ENCODE measurements around the gene ENOPH1. TPM values are rescaled to one million over a fixed set of nuclear protein-coding genes. Genes with fewer than 3 reads are reported as not detected.

Gene ENOPH1
- total RNA-seq, 2 experiments from 2014 or later: 17.9 to 19.4 TPM

GRCh38 chr4:82436780-82437179, 6.4 kb downstream of the ENOPH1 start:
- ATAC-seq (ENCODE audit: poor library complexity) (no peak), DNase-seq (no peak)
- CTCF ChIA-PET: interaction anchor here (0.9 to 2.4 kb wide), 2 partner anchors 8 to 76 kb away, joined by 3 to 9 read pairs; no protein-coding TSS in a partner anchor
- H3K9me3 ChIP-seq (ENCODE audit: control insufficient read depth in 1 of 2, insufficient read depth in 1 of 2, low read length in 2 of 2): no peaks in the 10 kb centered on the region
- H3K36me3 ChIP-seq (ENCODE audit: insufficient read depth, low read length): peaks cover 11% of the 10 kb centered on the region
- TF ChIP-seq CTCF (IDR thresholded peaks at IDR 0.05): no peak
- intact Hi-C loops (cut with DNase I, micrococcal nuclease): loop anchor here in 1 of 2 experiments (10.0 kb wide), 1 partner anchor 1048 kb away; the partner anchor contains the start of gene ABRAXAS1
- peaks cover 83% of the 10 kb centered on the region for H3K4me1 Mint-ChIP-seq (ENCODE audit: low read depth)
- no peak overlapping the region for H3K4me3 Mint-ChIP-seq
- peaks cover 50% of the 10 kb centered on the region for H3K36me3 Mint-ChIP-seq (ENCODE audit: low read depth)
- H3K9me3 Mint-ChIP-seq: no peaks in the 10 kb centered on the region
- H3K4me1 ChIP-seq (ENCODE audit: insufficient read depth, low read length): peaks cover 28% of the 10 kb centered on the region
- H3K4me3 ChIP-seq (ENCODE audit: low read length): no peak overlapping the region
- H3K27me3 ChIP-seq (ENCODE audit: control insufficient read depth in 1 of 2, insufficient read depth in 2 of 2, low read length in 2 of 2): no peaks in the 10 kb centered on the region
- POLR2A ChIA-PET: interaction anchor here (0.6 to 1.0 kb wide), 2 partner anchors 8 to 68 kb away, joined by 3 read pairs; no protein-coding TSS in a partner anchor
- H3K27ac Mint-ChIP-seq: no peak overlapping the region
- no peak overlapping the region for H3K27ac ChIP-seq (ENCODE audit: low read depth in 1 of 2, low read length in 2 of 2)
- no peaks in the 10 kb centered on the region for H3K27me3 Mint-ChIP-seq

GRCh38 chr4:82437285-82438005, 7.1 kb downstream of the ENOPH1 start:
- no peak for DNase-seq
- Histone ChIP-seq H3K27me3 (ENCODE audit: control insufficient read depth in 1 of 2, insufficient read depth in 2 of 2, low read length in 2 of 2) (no peaks in the 10 kb centered on the region), H3K9me3 (ENCODE audit: control insufficient read depth in 1 of 2, insufficient read depth in 1 of 2, low read length in 2 of 2) (no peaks in the 10 kb centered on the region), H3K36me3 (ENCODE audit: insufficient read depth, low read length) (peaks cover 11% of the 10 kb centered on the region), H3K27ac (ENCODE audit: low read depth in 1 of 2, low read length in 2 of 2) (no peak overlapping the region), H3K4me1 (ENCODE audit: insufficient read depth, low read length) (peaks cover 21% of the 10 kb centered on the region), H3K4me3 (ENCODE audit: low read length) (no peak overlapping the region)
- H3K27ac Mint-ChIP-seq: no peak overlapping the region
- ChIA-PET POLR2A (interaction anchor here (0.6 to 1.0 kb wide), 3 partner anchors 8 to 68 kb away, joined by 3 read pairs; no protein-coding TSS in a partner anchor), CTCF (interaction anchor here (0.7 to 2.4 kb wide), 2 partner anchors 8 to 88 kb away, joined by 3 to 9 read pairs; no protein-coding TSS in a partner anchor)
- peak overlapping the region; percentile 6 for H3K4me3 Mint-ChIP-seq
- no peak for ATAC-seq (ENCODE audit: poor library complexity)
- no peaks in the 10 kb centered on the region for H3K27me3 Mint-ChIP-seq
- H3K4me1 Mint-ChIP-seq (ENCODE audit: low read depth): peaks cover 83% of the 10 kb centered on the region
- no peak for TF ChIP-seq CTCF (IDR thresholded peaks at IDR 0.05)
- peaks cover 56% of the 10 kb centered on the region for H3K36me3 Mint-ChIP-seq (ENCODE audit: low read depth)
- intact Hi-C loops (cut with DNase I, micrococcal nuclease): loop anchor here in 1 of 2 experiments (10.0 kb wide), 1 partner anchor 1047 kb away; the partner anchor contains the start of gene ABRAXAS1
- no peaks in the 10 kb centered on the region for H3K9me3 Mint-ChIP-seq

GRCh38 chr4:82439088-82439487, 8.7 kb downstream of the ENOPH1 start:
- H3K27ac ChIP-seq (ENCODE audit: low read depth in 1 of 2, low read length in 2 of 2): no peak overlapping the region
- no peaks in the 10 kb centered on the region for H3K27me3 ChIP-seq (ENCODE audit: control insufficient read depth in 1 of 2, insufficient read depth in 2 of 2, low read length in 2 of 2)
- ATAC-seq (ENCODE audit: poor library complexity): no peak
- CTCF ChIA-PET: interaction anchor here (2.4 kb wide), 1 partner anchor 10 kb away, joined by 9 read pairs; no protein-coding TSS in a partner anchor
- no peaks in the 10 kb centered on the region for H3K9me3 ChIP-seq (ENCODE audit: control insufficient read depth in 1 of 2, insufficient read depth in 1 of 2, low read length in 2 of 2)
- POLR2A ChIA-PET: interaction anchor here (1.9 kb wide), 1 partner anchor 10 kb away, joined by 9 read pairs; the partner anchor contains the start of gene HNRNPDL
- peaks cover 10% of the 10 kb centered on the region for H3K36me3 ChIP-seq (ENCODE audit: insufficient read depth, low read length)
- Mint-ChIP-seq H3K36me3 (ENCODE audit: low read depth) (peaks cover 48% of the 10 kb centered on the region), H3K27ac (no peak overlapping the region), H3K4me1 (ENCODE audit: low read depth) (peaks cover 71% of the 10 kb centered on the region), H3K4me3 (no peak overlapping the region), H3K27me3 (no peaks in the 10 kb centered on the region), H3K9me3 (no peaks in the 10 kb centered on the region)
- no peak for TF ChIP-seq CTCF (IDR thresholded peaks at IDR 0.05)
- H3K4me3 ChIP-seq (ENCODE audit: low read length): no peak overlapping the region
- intact Hi-C loops (cut with DNase I, micrococcal nuclease): loop anchor here in 1 of 2 experiments (10.0 kb wide), 1 partner anchor 1046 kb away; the partner anchor contains the start of gene ABRAXAS1
- no peak for DNase-seq
- H3K4me1 ChIP-seq (ENCODE audit: insufficient read depth, low read length): peaks cover 17% of the 10 kb centered on the region
